Measurements from ENCODE around the gene CDPF1.
"Not testable (repeated sequence)": the region's sequence is repeated elsewhere in the genome, so short reads cannot be mapped to it uniquely, and the experiment has no call there.

The CDPF1 gene

GRCh38 chr22:46281866-46282678 lies 32.0 kb upstream of the CDPF1 start:
- no peak for DNase-seq (ENCODE audit: low read depth)

GRCh38 chr22:46280999-46281623 lies 31.0 kb upstream of the CDPF1 start:
- no peak for DNase-seq (ENCODE audit: low read depth)

GRCh38 chr22:46280063-46280817 lies 30.1 kb upstream of the CDPF1 start:
- no peak for DNase-seq (ENCODE audit: low read depth)

- no peak for DNase-seq (ENCODE audit: low read depth)
Measured at GRCh38 chr22:46278656-46279645, 28.9 kb upstream of the CDPF1 start.

GRCh38 chr22:46276563-46276962 lies 26.5 kb upstream of the CDPF1 start:
- no peak for DNase-seq (ENCODE audit: low read depth)

- no peak for DNase-seq (ENCODE audit: low read depth)
Measured at GRCh38 chr22:46275455-46276122, 25.5 kb upstream of the CDPF1 start.

GRCh38 chr22:46274381-46274780 lies 24.3 kb upstream of the CDPF1 start:
- DNase-seq (ENCODE audit: low read depth): no peak

GRCh38 chr22:46273432-46274148 lies 23.5 kb upstream of the CDPF1 start:
- DNase-seq (ENCODE audit: low read depth): no peak

GRCh38 chr22:46272762-46273431 lies 22.8 kb upstream of the CDPF1 start:
- no peak for DNase-seq (ENCODE audit: low read depth)

GRCh38 chr22:46272196-46272595 lies 22.1 kb upstream of the CDPF1 start:
- DNase-seq (ENCODE audit: low read depth): no peak

GRCh38 chr22:46269564-46269963 lies 19.5 kb upstream of the CDPF1 start:
- no peak for DNase-seq (ENCODE audit: low read depth)

GRCh38 chr22:46267431-46268279 lies 17.6 kb upstream of the CDPF1 start, which contains the start of gene TTC38:
TTC38 (plus strand) TSS chr22:46268008; CDS start chr22:46268040, 32 bp downstream.
- peak; percentile 67 for DNase-seq (ENCODE audit: low read depth)

GRCh38 chr22:46265627-46266026 lies 15.5 kb upstream of the CDPF1 start:
- DNase-seq (ENCODE audit: low read depth): not testable (repeated sequence)

GRCh38 chr22:46264520-46264919 lies 14.4 kb upstream of the CDPF1 start:
- DNase-seq (ENCODE audit: low read depth): not testable (repeated sequence)

- no peak for DNase-seq (ENCODE audit: low read depth)
Measured at GRCh38 chr22:46263216-46263590, 13.1 kb upstream of the CDPF1 start, which contains the start of gene PKDREJ. PKDREJ (minus strand) TSS chr22:46263343; CDS start chr22:46263322, 21 bp downstream.

GRCh38 chr22:46262449-46263215 lies 12.5 kb upstream of the CDPF1 start:
- no peak for DNase-seq (ENCODE audit: low read depth)

- no peak for DNase-seq (ENCODE audit: low read depth)
Measured at GRCh38 chr22:46260038-46260437, 9.9 kb upstream of the CDPF1 start.

GRCh38 chr22:46259374-46259773 lies 9.3 kb upstream of the CDPF1 start:
- no peak for DNase-seq (ENCODE audit: low read depth)
